Activated gamma-delta T cell treated with Interleukin-2 at 50 U/mL for 16 hours (primary cell): Measurements from ENCODE around the gene STUM.
A peak's percentile ranks its signal among the peaks of the same experiment; 100 is the strongest.

Experiments
- DNase-seq: peaks from one replicate; pipeline ENCODE4 v3.0.0-alpha.2; 2020

The STUM gene

GRCh38 chr1:226563666-226564065 lies 15.1 kb downstream of the STUM start:
- DNase-seq: no peak

GRCh38 chr1:226565476-226565875 lies 16.9 kb downstream of the STUM start:
- DNase-seq: no peak

- no peak for DNase-seq
These were observed 17.7 kb downstream of the STUM start for GRCh38 chr1:226566234-226566633.

GRCh38 chr1:226566760-226567159 lies 18.2 kb downstream of the STUM start:
- no peak for DNase-seq

- DNase-seq: no peak
These were observed 19.7 kb downstream of the STUM start for GRCh38 chr1:226568077-226568831.

- DNase-seq: no peak
These were observed 20.6 kb downstream of the STUM start for GRCh38 chr1:226568975-226569741.

GRCh38 chr1:226569879-226570547 lies 21.4 kb downstream of the STUM start:
- peak; percentile 21 for DNase-seq

- no peak for DNase-seq
These were observed 23.3 kb downstream of the STUM start for GRCh38 chr1:226571893-226572292.

- no peak for DNase-seq
These were observed 23.8 kb downstream of the STUM start for GRCh38 chr1:226572325-226572726.

- DNase-seq: no peak
These were observed 25.5 kb downstream of the STUM start for GRCh38 chr1:226574044-226574443.

GRCh38 chr1:226574591-226575435 lies 26.2 kb downstream of the STUM start:
- no peak for DNase-seq

GRCh38 chr1:226575436-226575720 lies 26.8 kb downstream of the STUM start:
- no peak for DNase-seq

GRCh38 chr1:226575739-226576378 lies 27.3 kb downstream of the STUM start:
- no peak for DNase-seq

GRCh38 chr1:226576601-226577000 lies 28.0 kb downstream of the STUM start:
- no peak for DNase-seq

- no peak for DNase-seq
These were observed 29.0 kb downstream of the STUM start for GRCh38 chr1:226577401-226578180.

GRCh38 chr1:226578946-226579578 lies 30.5 kb downstream of the STUM start:
- DNase-seq: no peak

- no peak for DNase-seq
These were observed 31.3 kb downstream of the STUM start for GRCh38 chr1:226579781-226580323.

GRCh38 chr1:226580625-226581270 lies 32.2 kb downstream of the STUM start:
- DNase-seq: no peak

- no peak for DNase-seq
These were observed 33.2 kb downstream of the STUM start for GRCh38 chr1:226581650-226582330.

GRCh38 chr1:226582966-226583365 lies 34.4 kb downstream of the STUM start:
- no peak for DNase-seq
